H1 (cell line): ENCODE results near the gene DNAJA3. TPM values are rescaled to one million over a fixed set of nuclear protein-coding genes. Genes with fewer than 3 reads are reported as not detected.

Source experiments
- FOSL1 ChIP-seq: IDR thresholded peaks from 2 replicates; pipeline ENCODE4 v1.6.1; 2011; ENCODE audit warnings: mild to moderate bottlenecking, low read depth, low read length, moderate library complexity; ENCODE audit not compliant: insufficient read depth
- NANOG ChIP-seq: IDR thresholded peaks from 2 replicates; pipeline ENCODE4 v1.6.1; 2011; ENCODE audit warnings: low read length, low read depth, mild to moderate bottlenecking, inconsistent platforms; ENCODE audit not compliant: insufficient read depth, poor library complexity, severe bottlenecking
- polyA plus RNA-seq, 7 experiments: library from polyadenylated mRNA; depleted of rRNA in 3 of 7; stranded (reverse) in 5 of 7; unstranded in 2 of 7; fragments of >200 nt in 5 of 7; fragments of 200-250 nt in 2 of 7; gene quantifications; 1 replicate in 5 of 7; 2 replicates in 1 of 7; 4 replicates in 1 of 7; pipeline versions ENCODE4 v1.2.1 to v1.2.3, GENCODE V29; 2011 to 2013; ENCODE audit warnings: missing spikeins in 2 of 7, mixed read lengths in 2 of 7
- total RNA-seq: library from RNA; stranded (reverse); fragmentation: NEBNext Ultra II Directional; extraction: Animal tissue kit (Norgen Biotek cat#: 25700); gene quantifications from 2 replicates; pipeline ENCODE4 v1.2.1, GENCODE V29; 2021

The DNAJA3 gene
- total and polyA plus RNA-seq, 2 of the 8 experiments (the other 6 are each of a cell fraction or from before 2014, with no cell fraction given) = 37.3 to 59.1 TPM

DNA sequence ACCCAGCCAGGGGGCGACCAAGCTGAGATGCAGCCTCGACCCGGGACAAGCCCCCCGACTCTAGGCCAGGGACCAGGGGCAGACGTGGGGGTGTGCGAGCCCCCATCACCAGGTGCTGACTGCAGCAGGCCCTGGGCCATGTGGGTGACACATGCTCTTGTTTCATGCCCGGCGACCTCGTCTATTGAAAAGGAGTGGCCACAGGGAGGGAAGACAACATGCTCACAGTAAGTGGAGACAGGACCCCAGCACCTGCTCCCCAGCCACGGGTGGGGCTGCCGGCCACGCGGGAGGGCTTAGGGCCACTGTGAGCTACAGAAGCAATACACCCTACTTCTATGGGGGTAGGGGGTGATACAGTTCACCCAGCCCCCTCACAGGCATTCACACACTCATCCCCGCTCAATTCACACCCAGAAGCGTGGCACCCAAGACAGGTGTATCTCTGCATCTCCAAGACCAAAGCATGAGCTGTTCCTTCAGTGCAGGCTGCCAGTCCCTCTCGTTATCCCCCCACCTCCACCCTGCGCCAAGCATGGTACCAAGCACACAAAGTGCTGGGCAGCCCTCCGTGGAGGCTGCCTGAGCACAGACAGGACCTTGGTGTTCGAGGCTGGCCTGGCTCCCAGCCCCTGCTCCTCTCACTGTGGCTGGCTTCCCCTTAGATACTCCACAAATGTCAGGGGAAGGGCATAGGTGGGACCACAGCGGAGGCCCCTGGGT lies 40.4 kb upstream of the DNAJA3 start (continued):
- no peak for TF ChIP-seq FOSL1
- no peak for TF ChIP-seq NANOG
